ENCODE measurements around the gene ATG7.

Gene ATG7

GRCh38 chr3:11391174-11391879 lies 119.1 kb downstream of the ATG7 start:
- peaks cover 14% of the 10 kb centered on the region for H3K4me1 ChIP-seq (ENCODE audit: insufficient read depth, low read length)
- no peak overlapping the region for H2AFZ ChIP-seq (ENCODE audit: low read depth, low read length)
- no peaks in the 10 kb centered on the region for H3K79me2 ChIP-seq (ENCODE audit: insufficient read depth, low read length)
- TF ChIP-seq EZH2 (IDR thresholded peaks at IDR 0.05; ENCODE audit: borderline replicate concordance, low read depth, low read length, severe bottlenecking) (no peak), CTCF (IDR thresholded peaks at IDR 0.05; ENCODE audit: borderline replicate concordance, extremely low read depth, low read length, poor library complexity, severe bottlenecking) (no peak)
- no peaks in the 10 kb centered on the region for H4K20me1 ChIP-seq (ENCODE audit: insufficient read depth, low read length)
- ATAC-seq (ENCODE audit: insufficient read depth, low read depth) (no peak), DNase-seq (no peak)
- H3K9ac ChIP-seq (ENCODE audit: low read depth, low read length) = no peak overlapping the region
- H3K9me3 ChIP-seq (ENCODE audit: insufficient read depth, low read length, severe bottlenecking) = no peaks in the 10 kb centered on the region
- no peaks in the 10 kb centered on the region for H3K27me3 ChIP-seq (ENCODE audit: insufficient read depth, low read length, poor library complexity)
- H3K4me2 ChIP-seq (ENCODE audit: insufficient read depth, low read length) = no peak overlapping the region
- H3K4me3 ChIP-seq (ENCODE audit: low read depth in 1 of 2, low read length in 2 of 2) = no peak overlapping the region
- H3K36me3 ChIP-seq (ENCODE audit: insufficient read depth, low read length) = no peaks in the 10 kb centered on the region
- H3K27ac ChIP-seq (ENCODE audit: low read length) = no peak overlapping the region

- H3K4me3 ChIP-seq (ENCODE audit: low read depth in 1 of 2, low read length in 2 of 2) = no peak overlapping the region
- no peak overlapping the region for H2AFZ ChIP-seq (ENCODE audit: low read depth, low read length)
- H3K36me3 ChIP-seq (ENCODE audit: insufficient read depth, low read length) = no peaks in the 10 kb centered on the region
- no peaks in the 10 kb centered on the region for H4K20me1 ChIP-seq (ENCODE audit: insufficient read depth, low read length)
- no peak overlapping the region for H3K4me2 ChIP-seq (ENCODE audit: insufficient read depth, low read length)
- no peaks in the 10 kb centered on the region for H3K27me3 ChIP-seq (ENCODE audit: insufficient read depth, low read length, poor library complexity)
- H3K9ac ChIP-seq (ENCODE audit: low read depth, low read length) = no peak overlapping the region
- peaks cover 14% of the 10 kb centered on the region for H3K4me1 ChIP-seq (ENCODE audit: insufficient read depth, low read length)
- H3K9me3 ChIP-seq (ENCODE audit: insufficient read depth, low read length, severe bottlenecking) = no peaks in the 10 kb centered on the region
- TF ChIP-seq CTCF (IDR thresholded peaks at IDR 0.05; ENCODE audit: borderline replicate concordance, extremely low read depth, low read length, poor library complexity, severe bottlenecking) (no peak), EZH2 (IDR thresholded peaks at IDR 0.05; ENCODE audit: borderline replicate concordance, low read depth, low read length, severe bottlenecking) (no peak)
- ATAC-seq (ENCODE audit: insufficient read depth, low read depth) (0 out of 3 replicates have a peak, but pooled peaks have one; percentile 40), DNase-seq (peak; percentile 8)
- H3K27ac ChIP-seq (ENCODE audit: low read length) = no peak overlapping the region
- no peaks in the 10 kb centered on the region for H3K79me2 ChIP-seq (ENCODE audit: insufficient read depth, low read length)
Measured at GRCh38 chr3:11392014-11392859, 120.0 kb downstream of the ATG7 start.

GRCh38 chr3:11392860-11393114 lies 120.6 kb downstream of the ATG7 start:
- no peak for ATAC-seq (ENCODE audit: insufficient read depth, low read depth)
- Histone ChIP-seq H4K20me1 (ENCODE audit: insufficient read depth, low read length) (no peaks in the 10 kb centered on the region), H3K27ac (ENCODE audit: low read length) (no peak overlapping the region), H3K79me2 (ENCODE audit: insufficient read depth, low read length) (no peaks in the 10 kb centered on the region), H3K27me3 (ENCODE audit: insufficient read depth, low read length, poor library complexity) (no peaks in the 10 kb centered on the region), H3K9me3 (ENCODE audit: insufficient read depth, low read length, severe bottlenecking) (no peaks in the 10 kb centered on the region), H2AFZ (ENCODE audit: low read depth, low read length) (no peak overlapping the region), H3K4me1 (ENCODE audit: insufficient read depth, low read length) (peaks cover 14% of the 10 kb centered on the region), H3K4me2 (ENCODE audit: insufficient read depth, low read length) (no peak overlapping the region), H3K36me3 (ENCODE audit: insufficient read depth, low read length) (no peaks in the 10 kb centered on the region), H3K4me3 (ENCODE audit: low read depth in 1 of 2, low read length in 2 of 2) (no peak overlapping the region), H3K9ac (ENCODE audit: low read depth, low read length) (no peak overlapping the region)
- TF ChIP-seq CTCF (IDR thresholded peaks at IDR 0.05; ENCODE audit: borderline replicate concordance, extremely low read depth, low read length, poor library complexity, severe bottlenecking) = no peak
- TF ChIP-seq EZH2 (IDR thresholded peaks at IDR 0.05; ENCODE audit: borderline replicate concordance, low read depth, low read length, severe bottlenecking) = no peak
- DNase-seq = no peak
